SK-N-SH treated with all-trans-retinoic acid at 6 μM for 48 hours (cell line): ENCODE measurements around the gene FMN1.

Experiments
- ATAC-seq: fragments of 200-7000 bp; cut with Tn5 transposase; 3 replicates; pipeline ENCODE4 v1.9.1; 2020; ENCODE audit warnings: mild to moderate bottlenecking, moderate library complexity
- ARNTL ChIP-seq: fragments of 450-650 bp; formaldehyde crosslinking; IDR thresholded peaks from 2 replicates; pipeline ENCODE4 v1.5.0; 2020; ENCODE audit warnings: low read depth, mild to moderate bottlenecking, moderate library complexity, borderline replicate concordance
- BACH2 ChIP-seq: fragments of 250-450 bp; sonication (Bioruptor Pico); IDR thresholded peaks from 2 replicates; pipeline ENCODE4 v1.9.0; 2021; ENCODE audit warnings: mild to moderate bottlenecking, borderline replicate concordance
- CREB5 ChIP-seq: fragments of 250-450 bp; sonication (Bioruptor Pico); IDR thresholded peaks from 2 replicates; pipeline ENCODE4 v1.5.1; 2020; ENCODE audit warnings: low read depth, mild to moderate bottlenecking, moderate library complexity
- CSDC2 ChIP-seq: fragments of 250-450 bp; sonication (Bioruptor Pico); IDR thresholded peaks from 2 replicates; pipeline ENCODE4 v1.5.0; 2020; ENCODE audit warnings: mild to moderate bottlenecking, moderate library complexity
- CSRNP3 ChIP-seq: fragments of 250-450 bp; sonication (Bioruptor Pico); IDR thresholded peaks from 2 replicates; pipeline ENCODE4 v1.5.1; 2021; ENCODE audit warnings: mild to moderate bottlenecking, moderate library complexity
- ESRRG ChIP-seq: fragments of 250-450 bp; sonication (Bioruptor Pico); IDR thresholded peaks from 2 replicates; pipeline ENCODE4 v1.6.1; 2021; ENCODE audit warnings: mild to moderate bottlenecking
- GLIS3 ChIP-seq: fragments of 250-450 bp; sonication (Bioruptor Pico); IDR thresholded peaks from 2 replicates; pipeline ENCODE4 v1.5.0; 2020; ENCODE audit warnings: mild to moderate bottlenecking, moderate library complexity
- ISL1 ChIP-seq: fragments of 250-450 bp; sonication (Bioruptor Pico); IDR thresholded peaks from 2 replicates; pipeline ENCODE4 v2.1.2; 2022; ENCODE audit warnings: mild to moderate bottlenecking, moderate library complexity
- OSR1 ChIP-seq: fragments of 250-450 bp; sonication (Bioruptor Pico); IDR thresholded peaks from 2 replicates; pipeline ENCODE4 v1.8.0; 2022; ENCODE audit warnings: moderate library complexity, mild to moderate bottlenecking, inconsistent platforms
- PATZ1 ChIP-seq: fragments of 250-450 bp; sonication (Bioruptor Pico); IDR thresholded peaks from 2 replicates; pipeline ENCODE4 v1.8.0; 2020; ENCODE audit warnings: mild to moderate bottlenecking, moderate library complexity, borderline replicate concordance
- POU6F1 ChIP-seq: fragments of 250-450 bp; sonication (Bioruptor Pico); IDR thresholded peaks from 2 replicates; pipeline ENCODE4 v1.8.0; 2021; ENCODE audit warnings: low read depth, mild to moderate bottlenecking, moderate library complexity, borderline replicate concordance
- PPARA ChIP-seq: fragments of 250-450 bp; sonication (Bioruptor Pico); IDR thresholded peaks from 2 replicates; pipeline ENCODE4 v1.5.0; 2020; ENCODE audit warnings: mild to moderate bottlenecking, borderline replicate concordance
- RARB ChIP-seq: fragments of 250-450 bp; sonication (Bioruptor Pico); IDR thresholded peaks from 2 replicates; pipeline ENCODE4 v1.8.0; 2021; ENCODE audit warnings: mild to moderate bottlenecking, moderate library complexity
- TCF4 ChIP-seq: fragments of 250-450 bp; sonication (Bioruptor Pico); IDR thresholded peaks from 2 replicates; pipeline ENCODE4 v1.8.0; 2021; ENCODE audit warnings: mild to moderate bottlenecking, moderate library complexity, borderline replicate concordance
- TOX ChIP-seq: fragments of 250-450 bp; sonication (Bioruptor Pico); IDR thresholded peaks from 2 replicates; pipeline ENCODE4 v1.8.0; 2021; ENCODE audit warnings: mild to moderate bottlenecking, moderate library complexity, borderline replicate concordance
- TSHZ2 ChIP-seq: fragments of 250-450 bp; sonication (Bioruptor Pico); IDR thresholded peaks from 2 replicates; pipeline ENCODE4 v1.5.0; 2020; ENCODE audit warnings: mild to moderate bottlenecking, moderate library complexity
- ZC3H10 ChIP-seq: fragments of 250-450 bp; sonication (Bioruptor Pico); IDR thresholded peaks from 2 replicates; pipeline ENCODE4 v1.5.1; 2021; ENCODE audit warnings: mild to moderate bottlenecking, moderate library complexity
- ZNF565 ChIP-seq: fragments of 450-650 bp; formaldehyde crosslinking; conservative IDR thresholded peaks from 2 replicates; pipeline ENCODE4 v1.5.0; 2020; ENCODE audit warnings: low read depth, mild to moderate bottlenecking, moderate library complexity

The FMN1 gene

GRCh38 chr15:32871883-32872282 is 322.6 kb downstream of the FMN1 start:
- ATAC-seq, result no peak
- TF ChIP-seq TOX (CRISPR knock-in tag), result no peak
- no peak for TF ChIP-seq RARB (CRISPR knock-in tag)
- TF ChIP-seq PATZ1 (CRISPR knock-in tag), result no peak
- no peak for TF ChIP-seq PPARA (CRISPR knock-in tag)
- TF ChIP-seq GLIS3 (CRISPR knock-in tag), result no peak

GRCh38 chr15:32870240-32871033 is 324.1 kb downstream of the FMN1 start:
- peak; percentile 91 for TF ChIP-seq ZC3H10 (CRISPR knock-in tag)
- no peak for TF ChIP-seq GLIS3 (CRISPR knock-in tag)
- peak; percentile 88; the same call in 1 of the 2 replicates for TF ChIP-seq TOX (CRISPR knock-in tag)
- TF ChIP-seq, all 23 proteins: peak for 2
- peak; percentile 61 for ATAC-seq

- ATAC-seq, result no peak
- TF ChIP-seq ESRRG (CRISPR knock-in tag) (no peak), ZC3H10 (CRISPR knock-in tag) (no peak), OSR1 (CRISPR knock-in tag) (no peak), ZNF565 (CRISPR knock-in tag) (no peak), TCF4 (CRISPR knock-in tag) (no peak), GLIS3 (CRISPR knock-in tag) (no peak), CREB5 (CRISPR knock-in tag) (no peak), PATZ1 (CRISPR knock-in tag) (no peak), BACH2 (CRISPR knock-in tag) (no peak), ISL1 (CRISPR knock-in tag) (no peak), CSDC2 (CRISPR knock-in tag) (no peak), ARNTL (CRISPR knock-in tag) (no peak), CSRNP3 (CRISPR knock-in tag) (no peak), RARB (CRISPR knock-in tag) (no peak), TOX (CRISPR knock-in tag) (no peak), TSHZ2 (CRISPR knock-in tag) (no peak), POU6F1 (CRISPR knock-in tag) (no peak)
Observed at GRCh38 chr15:32869776-32870175, 324.7 kb downstream of the FMN1 start.
